GM12878 (cell line): ENCODE results near the gene ARHGAP26.

Source experiments
- CREB1 ChIP-seq: IDR thresholded peaks from 2 replicates; pipeline ENCODE4 v1.6.1; 2012; ENCODE audit warnings: low read depth, mild to moderate bottlenecking, inconsistent platforms
- FOXM1 ChIP-seq: IDR thresholded peaks from 2 replicates; pipeline ENCODE4 v1.6.1; 2012; ENCODE audit warnings: low read depth, mild to moderate bottlenecking, inconsistent platforms, low read length, moderate library complexity

DNA sequence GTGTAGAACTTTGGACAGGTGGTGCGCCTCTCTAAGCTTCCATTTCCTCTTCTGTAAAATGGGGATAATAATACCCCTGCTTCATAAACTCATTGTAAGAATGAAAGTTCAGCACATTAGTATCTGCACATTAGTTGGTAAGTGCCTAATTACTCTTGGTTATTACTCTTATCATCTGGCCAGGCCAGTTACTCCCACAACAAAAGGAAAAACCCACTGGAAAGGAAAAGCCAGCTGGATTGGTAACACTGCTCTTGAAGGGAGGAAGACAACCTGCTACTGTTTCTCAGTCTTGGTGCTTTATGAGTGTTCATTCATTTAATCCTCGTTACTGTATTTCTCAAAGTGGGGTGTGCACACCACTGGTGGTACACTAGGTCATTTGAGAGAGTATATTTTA, 251.4 kb downstream of the ARHGAP26 start:
- TF ChIP-seq FOXM1 (no peak), CREB1 (no peak)
